Endothelial cell of umbilical vein (primary cell): ENCODE results near the gene RPL9.

ENCODE experiments used
- CTCF ChIP-seq, 2 donors: IDR thresholded peaks; 1 replicate in 1 of 2; 2 replicates in 1 of 2; pipeline ENCODE4 v1.5.1; 2011; ENCODE audit warnings: low read length in 2 of 2, mild to moderate bottlenecking in 2 of 2, moderate library complexity in 2 of 2, control low read depth in 1 of 2, inconsistent platforms in 1 of 2, low read depth in 1 of 2; ENCODE audit not compliant: insufficient read depth in 1 of 2; ENCODE audit errors: extremely low read depth in 1 of 2
- EZH2 ChIP-seq: IDR thresholded peaks from 2 replicates; pipeline ENCODE4 v1.6.1; 2012; ENCODE audit warnings: borderline replicate concordance, low read depth, mild to moderate bottlenecking, moderate library complexity, low read length, inconsistent platforms; ENCODE audit not compliant: severe bottlenecking
- FOS ChIP-seq: IDR thresholded peaks from 2 replicates; pipeline ENCODE4 v1.6.1; 2011; ENCODE audit warnings: mild to moderate bottlenecking, low read length, moderate library complexity, borderline replicate concordance; ENCODE audit not compliant: insufficient read depth
- JUN ChIP-seq: IDR thresholded peaks from 2 replicates; pipeline ENCODE4 v1.6.1; 2011; ENCODE audit warnings: borderline replicate concordance, low read depth; ENCODE audit not compliant: insufficient read length, insufficient read depth
- MAX ChIP-seq: IDR thresholded peaks from 2 replicates; pipeline ENCODE4 v1.6.1; 2011; ENCODE audit not compliant: insufficient read depth, insufficient read length
- MYC ChIP-seq: IDR thresholded peaks from one replicate; pipeline ENCODE4 v1.6.1; 2011; ENCODE audit warnings: mild to moderate bottlenecking, low read depth, low read length
- POLR2A ChIP-seq: IDR thresholded peaks from 2 replicates; pipeline ENCODE4 v1.6.1; 2012; ENCODE audit warnings: low read depth, mild to moderate bottlenecking, control low read depth, low read length
- POLR2AphosphoS5 ChIP-seq: IDR thresholded peaks from 2 replicates; pipeline ENCODE4 v1.6.1; 2012; ENCODE audit warnings: low read depth, mild to moderate bottlenecking, control low read depth, low read length, moderate library complexity; ENCODE audit not compliant: insufficient read depth

GRCh38 chr4:39495446-39496213 lies 36.9 kb upstream of the RPL9 start:
- TF ChIP-seq CTCF (IDR thresholded peaks at IDR 0.05; ENCODE audit: extremely low read depth in 1 of 2, insufficient read depth in 1 of 2, low read depth in 1 of 2, low read length in 2 of 2), result no peak
- no peak for TF ChIP-seq POLR2A
- no peak for TF ChIP-seq FOS
- TF ChIP-seq MAX, result no peak
- TF ChIP-seq EZH2, result no peak
- TF ChIP-seq POLR2AphosphoS5, result no peak
- TF ChIP-seq JUN, result no peak
- TF ChIP-seq MYC, result no peak
